Hematopoietic multipotent progenitor cell treated with erythropoietin and hydrocortisone succinate and interleukin-3 and kit ligand, for 15 days (in vitro differentiated cells): ENCODE measurements around the gene KRTAP4-8.
"Not testable (repeated sequence)": the region's sequence is repeated elsewhere in the genome, so short reads cannot be mapped to it uniquely, and the experiment has no call there.

Source experiments
- DNase-seq: peaks from one replicate; pipeline ENCODE4 v3.0.0-alpha.2; 2015; ENCODE audit warnings: low spot score

Gene KRTAP4-8

GRCh38 chr17:41098042-41098441, at the start of gene KRTAP4-8:
Gene KRTAP4-8 (minus strand): TSS chr17:41098142. CDS start chr17:41098084, 58 bp downstream.
- DNase-seq: no peak

GRCh38 chr17:41145261-41145660, 47.3 kb upstream of the KRTAP4-8 start:
- no peak for DNase-seq

GRCh38 chr17:41144846-41145245, 46.9 kb upstream of the KRTAP4-8 start:
- no peak for DNase-seq

- DNase-seq: no peak
Measured at GRCh38 chr17:41141361-41141760, 43.4 kb upstream of the KRTAP4-8 start.

GRCh38 chr17:41140360-41141131, 42.6 kb upstream of the KRTAP4-8 start, which contains the start of gene KRTAP4-6:
Gene KRTAP4-6 (minus strand): TSS chr17:41140544. CDS start chr17:41140487, 57 bp downstream.
- DNase-seq: no peak

GRCh38 chr17:41139865-41140264, 41.9 kb upstream of the KRTAP4-8 start:
- DNase-seq: not testable (repeated sequence)

- no peak for DNase-seq
Measured at GRCh38 chr17:41133880-41134735, 36.2 kb upstream of the KRTAP4-8 start.

- DNase-seq: no peak
Measured at GRCh38 chr17:41131979-41132378, 34.0 kb upstream of the KRTAP4-8 start.

- no peak for DNase-seq
Measured at GRCh38 chr17:41127371-41127770, 29.4 kb upstream of the KRTAP4-8 start.

- DNase-seq: no peak
Measured at GRCh38 chr17:41126412-41126811, 28.5 kb upstream of the KRTAP4-8 start.

- DNase-seq: no peak
Measured at GRCh38 chr17:41125064-41125463, 27.1 kb upstream of the KRTAP4-8 start.

- not testable (repeated sequence) for DNase-seq
Measured at GRCh38 chr17:41123991-41124371, 26.0 kb upstream of the KRTAP4-8 start, which contains the start of gene KRTAP4-12. Gene KRTAP4-12 (minus strand): TSS chr17:41124182. CDS start chr17:41124122, 60 bp downstream.

GRCh38 chr17:41123292-41123990, 25.5 kb upstream of the KRTAP4-8 start:
- not testable (repeated sequence) for DNase-seq

GRCh38 chr17:41121742-41122141, 23.8 kb upstream of the KRTAP4-8 start:
- no peak for DNase-seq

- DNase-seq: not testable (repeated sequence)
Measured at GRCh38 chr17:41119696-41120690, 22.1 kb upstream of the KRTAP4-8 start.

- DNase-seq: no peak
Measured at GRCh38 chr17:41118721-41119120, 20.8 kb upstream of the KRTAP4-8 start.

GRCh38 chr17:41117846-41118386, 20.0 kb upstream of the KRTAP4-8 start, which contains the start of gene KRTAP4-11:
Gene KRTAP4-11 (minus strand): TSS chr17:41118373. CDS start chr17:41118315, 58 bp downstream.
- not testable (repeated sequence) for DNase-seq

GRCh38 chr17:41116297-41116696, 18.4 kb upstream of the KRTAP4-8 start:
- DNase-seq: no peak

- DNase-seq: no peak
Measured at GRCh38 chr17:41111151-41111885, 13.4 kb upstream of the KRTAP4-8 start.
